Measurements from ENCODE around the gene PARD3B.

GRCh38 chr2:205640716-205641115, 1095.4 kb downstream of the PARD3B start:
- TF ChIP-seq ZNF263 (CRISPR knock-in tag; IDR thresholded peaks at IDR 0.05) (no peak), TSC22D2 (CRISPR knock-in tag; IDR thresholded peaks at IDR 0.05; ENCODE audit: borderline replicate concordance) (no peak), MAFF (IDR thresholded peaks at IDR 0.05; ENCODE audit: low read depth, low read length) (no peak), ELF4 (CRISPR knock-in tag; IDR thresholded peaks at IDR 0.05; ENCODE audit: borderline replicate concordance) (no peak), ZBTB40 (IDR thresholded peaks at IDR 0.05) (no peak), ZBTB40 (CRISPR knock-in tag; IDR thresholded peaks at IDR 0.05) (no peak), ZNF230 (CRISPR knock-in tag; IDR thresholded peaks at IDR 0.05) (no peak), MAFG (CRISPR knock-in tag; IDR thresholded peaks at IDR 0.05) (no peak), THAP11 (CRISPR knock-in tag; IDR thresholded peaks at IDR 0.05) (no peak), MIER3 (CRISPR knock-in tag; IDR thresholded peaks at IDR 0.05; ENCODE audit: borderline replicate concordance) (no peak)

Data from HepG2 (cell line).